AG10803 (cell line): ENCODE measurements around the gene SMIM38.
A peak's percentile ranks its signal among the peaks of the same experiment; 100 is the strongest.

Experiments
- DNase-seq: peaks from one replicate; pipeline ENCODE4 v3.0.0; 2010; ENCODE audit warnings: low read depth
- H3K4me3 ChIP-seq: 2 replicates; pipeline ENCODE4 v1.5.1; 2011; ENCODE audit warnings: mild to moderate bottlenecking, low read length, control low read depth
- CTCF ChIP-seq: conservative IDR thresholded peaks from 2 replicates; pipeline ENCODE4 v1.5.1; 2011; ENCODE audit warnings: mild to moderate bottlenecking, low read length, control low read depth, inconsistent platforms

The SMIM38 gene

GRCh38 chr11:69173331-69173730, 17.6 kb downstream of the SMIM38 start:
- H3K4me3 ChIP-seq = no peak overlapping the region
- DNase-seq = peak; percentile 31
- TF ChIP-seq CTCF = no peak

DNA sequence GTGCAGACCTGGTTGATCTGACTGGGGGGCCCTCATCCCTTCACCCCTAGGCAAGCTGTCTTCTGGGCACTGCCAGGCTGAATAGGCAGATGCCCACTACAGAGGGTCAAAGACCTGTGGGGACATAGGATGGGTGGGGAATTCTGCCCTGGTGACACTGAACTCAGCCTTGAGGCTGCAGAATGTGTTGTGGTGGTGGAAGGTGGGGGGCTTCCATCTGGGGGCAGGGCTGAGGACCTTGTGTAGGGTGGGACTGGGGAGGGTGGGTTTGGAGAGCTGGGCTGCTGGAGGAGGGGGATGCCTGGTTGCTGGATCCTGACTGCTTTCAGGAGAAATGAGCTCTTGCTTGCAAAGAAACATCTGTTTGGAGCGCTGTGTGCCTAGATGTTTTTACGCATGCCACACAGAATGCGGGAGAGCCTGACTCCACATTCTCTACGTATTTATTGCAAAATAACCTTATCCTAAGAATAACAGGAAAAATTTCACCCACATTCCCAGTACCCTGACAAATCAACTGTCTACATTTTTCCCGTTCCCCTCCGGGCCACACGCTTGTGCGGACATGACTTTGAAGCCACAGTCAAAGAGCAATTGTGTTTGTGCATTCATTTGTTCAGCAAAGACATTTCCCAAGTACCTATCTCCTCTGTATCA, 18.3 kb downstream of the SMIM38 start:
- TF ChIP-seq CTCF = no peak
- peak; percentile 71 for DNase-seq
- no peak overlapping the region for H3K4me3 ChIP-seq

DNA sequence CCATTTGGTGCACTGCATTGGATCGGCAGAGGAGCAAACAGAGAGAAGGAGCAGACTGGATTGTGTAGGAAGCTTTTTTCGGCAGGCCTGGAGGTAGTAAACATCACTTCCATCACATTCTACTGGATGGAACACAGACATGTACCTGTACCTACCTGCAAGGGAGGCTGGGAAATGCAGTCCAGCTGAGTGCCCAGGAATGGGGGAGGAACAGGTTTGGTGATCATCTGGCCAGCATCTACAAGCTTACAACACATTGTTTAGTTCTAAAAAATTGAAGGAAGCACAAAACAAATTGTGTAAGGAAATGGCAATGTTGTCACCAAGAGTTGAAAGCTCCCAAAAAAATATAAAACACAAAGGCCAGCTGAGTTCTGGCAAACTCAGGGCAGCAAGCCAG, 19.1 kb downstream of the SMIM38 start:
- DNase-seq = no peak
- no peak overlapping the region for H3K4me3 ChIP-seq
- no peak for TF ChIP-seq CTCF

- no peak overlapping the region for H3K4me3 ChIP-seq
- no peak for TF ChIP-seq CTCF
- no peak for DNase-seq
These were observed 23.2 kb downstream of the SMIM38 start for GRCh38 chr11:69178819-69179482.

DNA sequence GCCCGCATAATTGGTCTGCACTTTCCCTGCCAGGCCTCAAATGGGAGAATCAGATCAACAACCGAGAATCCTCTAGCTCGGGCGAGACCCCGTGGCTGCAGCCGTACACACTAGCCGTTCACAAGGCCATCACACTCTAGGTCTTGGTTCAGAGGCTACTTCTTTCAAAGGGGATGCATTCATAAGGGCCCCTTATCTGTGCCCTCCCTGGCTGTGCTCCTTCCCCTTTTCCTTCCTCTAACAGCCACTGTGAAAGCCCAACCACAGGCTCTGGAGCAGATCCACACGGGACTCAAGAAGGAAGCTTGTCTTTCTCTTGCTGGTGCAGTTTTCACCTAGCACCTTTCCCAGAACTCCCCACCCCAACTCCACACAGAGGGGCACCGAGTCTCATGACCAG, 24.5 kb downstream of the SMIM38 start:
- no peak for DNase-seq
- no peak for TF ChIP-seq CTCF
- no peak overlapping the region for H3K4me3 ChIP-seq

- DNase-seq = no peak
- H3K4me3 ChIP-seq = no peak overlapping the region
- TF ChIP-seq CTCF = no peak
These were observed 25.0 kb downstream of the SMIM38 start for GRCh38 chr11:69180726-69181125.

GRCh38 chr11:69183613-69184012, 27.9 kb downstream of the SMIM38 start:
- no peak for DNase-seq
- H3K4me3 ChIP-seq = no peak overlapping the region
- TF ChIP-seq CTCF = no peak
